Upper lobe of left lung (tissue), 4 donors: ENCODE results near the gene GABRE.

Experiments
- CTCF ChIP-seq, 6 experiments: fragments of 450-650 bp in 4 of 6; fragments of 200-600 bp in 2 of 6; sonication (generic) in 2 of 6; IDR thresholded peaks; one replicate each; pipeline ENCODE4 v1.5.1; 2016 to 2019; ENCODE audit warnings: antibody characterized with exemption in 6 of 6
- POLR2A ChIP-seq, 4 donors: fragments of 450-650 bp; IDR thresholded peaks; one replicate each; pipeline ENCODE4 v1.5.1; 2016 to 2017; ENCODE audit warnings: antibody characterized with exemption in 4 of 4, mild to moderate bottlenecking in 2 of 4

GRCh38 chrX:151994476-151994875 lies 20.0 kb upstream of the GABRE start:
- no peak for TF ChIP-seq CTCF (IDR thresholded peaks at IDR 0.05)
- TF ChIP-seq POLR2A (IDR thresholded peaks at IDR 0.05) = no peak
